ENCODE results near the gene GNL3.

GRCh38 chr3:52743152-52743551 is 57.3 kb downstream of the GNL3 start:
- TF ChIP-seq POLR2AphosphoS5 (IDR thresholded peaks at IDR 0.05; ENCODE audit: low read depth, low read length) (no peak), REST (IDR thresholded peaks at IDR 0.05; ENCODE audit: insufficient read depth in 1 of 2, low read depth in 2 of 2, low read length in 2 of 2) (no peak)

Data from PFSK-1 (cell line).